Measurements from ENCODE around the gene PLPP2.

Gene PLPP2

DNA sequence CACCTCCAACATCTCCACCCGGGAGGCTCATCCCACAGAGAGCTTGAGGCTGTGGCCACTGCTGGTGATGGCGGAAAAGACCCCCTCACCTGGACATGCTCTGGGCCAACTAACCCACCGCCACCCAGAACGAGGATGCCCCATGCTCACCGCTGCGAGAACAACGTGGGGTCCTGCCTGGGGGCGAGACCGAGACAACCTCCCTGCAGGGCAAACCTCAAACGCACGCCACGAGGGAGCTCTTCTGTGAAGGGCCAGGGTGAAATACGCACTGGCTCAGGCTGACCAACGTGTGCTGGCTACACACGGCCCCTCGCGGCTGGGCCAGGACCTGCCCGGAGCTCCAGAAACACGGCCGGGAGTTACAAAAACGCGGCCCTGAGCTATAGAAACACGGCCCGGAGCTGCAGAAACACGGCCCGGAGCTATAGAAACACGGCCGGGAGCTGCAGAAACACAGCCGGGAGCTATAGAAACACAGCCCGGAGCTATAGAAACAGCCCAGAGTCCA, 19.0 kb upstream of the PLPP2 start:
- DNase-seq (ENCODE audit: low read depth): peak; percentile 35
- TF ChIP-seq CTCF (conservative IDR thresholded peaks at IDR 0.05; ENCODE audit: control insufficient read depth, insufficient read depth, low read depth, low read length): no peak

GRCh38 chr19:309206-309565, 18.0 kb upstream of the PLPP2 start:
- no peak overlapping the region for H3K4me3 ChIP-seq (ENCODE audit: control insufficient read depth, low read depth, low read length)
- DNase-seq (ENCODE audit: low read depth): no peak
- TF ChIP-seq CTCF (conservative IDR thresholded peaks at IDR 0.05; ENCODE audit: control insufficient read depth, insufficient read depth, low read depth, low read length): no peak

More for the DNA sequence above, 19.0 kb upstream of the PLPP2 start:
- H3K4me3 ChIP-seq (ENCODE audit: control insufficient read depth, low read depth, low read length): no peak overlapping the region

GRCh38 chr19:308471-309205, 17.4 kb upstream of the PLPP2 start:
- no peak for TF ChIP-seq CTCF (conservative IDR thresholded peaks at IDR 0.05; ENCODE audit: control insufficient read depth, insufficient read depth, low read depth, low read length)
- DNase-seq (ENCODE audit: low read depth): no peak
- H3K4me3 ChIP-seq (ENCODE audit: control insufficient read depth, low read depth, low read length): no peak overlapping the region

GRCh38 chr19:307793-308420, 16.7 kb upstream of the PLPP2 start:
- TF ChIP-seq CTCF (conservative IDR thresholded peaks at IDR 0.05; ENCODE audit: control insufficient read depth, insufficient read depth, low read depth, low read length): no peak
- DNase-seq (ENCODE audit: low read depth): no peak
- no peak overlapping the region for H3K4me3 ChIP-seq (ENCODE audit: control insufficient read depth, low read depth, low read length)

GRCh38 chr19:307111-307531, 15.9 kb upstream of the PLPP2 start:
- DNase-seq (ENCODE audit: low read depth): no peak
- no peak for TF ChIP-seq CTCF (conservative IDR thresholded peaks at IDR 0.05; ENCODE audit: control insufficient read depth, insufficient read depth, low read depth, low read length)
- no peak overlapping the region for H3K4me3 ChIP-seq (ENCODE audit: control insufficient read depth, low read depth, low read length)

DNA sequence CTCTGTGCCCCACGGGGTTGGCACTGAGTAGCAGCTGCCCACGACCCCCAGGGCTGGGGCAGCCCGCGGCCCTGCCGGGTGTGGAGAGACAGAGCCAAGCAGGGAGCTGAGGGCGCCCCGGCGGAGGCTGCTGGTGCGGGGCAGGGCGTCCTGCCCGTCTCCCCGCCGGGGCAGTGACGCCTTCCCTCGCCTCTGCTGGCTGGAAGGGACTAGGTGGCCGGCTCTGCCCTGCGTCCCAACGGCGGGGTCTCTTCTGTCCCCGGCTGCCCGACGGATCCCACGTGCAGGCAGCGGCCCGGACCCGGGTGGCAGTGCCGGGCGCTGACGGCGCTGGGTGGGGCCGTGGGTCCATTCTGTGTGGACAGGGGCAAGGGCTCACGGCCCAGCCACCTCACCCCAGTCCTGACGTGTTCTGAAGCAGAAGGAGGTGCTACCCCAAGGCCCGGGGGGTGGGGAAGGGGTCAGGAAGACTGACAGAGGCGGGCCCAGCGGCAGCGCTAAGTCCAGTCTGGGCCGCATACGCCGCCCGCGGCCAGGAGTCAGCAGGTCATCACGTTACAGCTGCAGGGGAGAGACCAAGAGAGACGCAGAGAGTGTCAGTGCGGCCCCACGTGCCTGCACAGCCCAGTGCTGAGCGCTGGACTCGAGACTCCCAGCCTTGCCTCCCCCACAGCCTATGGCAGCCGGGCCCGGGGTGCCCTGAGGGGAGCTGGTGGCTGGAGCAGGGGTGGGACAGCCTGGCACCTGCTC, 15.1 kb upstream of the PLPP2 start:
- TF ChIP-seq CTCF (conservative IDR thresholded peaks at IDR 0.05; ENCODE audit: control insufficient read depth, insufficient read depth, low read depth, low read length): no peak
- DNase-seq (ENCODE audit: low read depth): no peak
- no peak overlapping the region for H3K4me3 ChIP-seq (ENCODE audit: control insufficient read depth, low read depth, low read length)
